HEK293 (cell line): ENCODE measurements around the gene CALB2.

Experiments
- CTCF ChIA-PET: fragments of 350-600 bp; formaldehyde crosslinking; extraction: SDS; loops from one replicate; lab custom pipeline; 2021; ENCODE audit warnings: antibody characterized with exemption; lab: Yijun Ruan, JAX
- POLR2A ChIA-PET: fragments of 300-600 bp; formaldehyde crosslinking; extraction: SDS; loops from one replicate; lab custom pipeline; 2020; ENCODE audit warnings: antibody characterized with exemption, inconsistent platforms; lab: Yijun Ruan, JAX
- H3K27ac ChIP-seq: fragments of 200-500 bp; sonication (Bioruptor generic); 2 replicates; pipeline ENCODE4 v1.5.1; 2014; ENCODE audit warnings: low read depth, low read length, control low read depth, inconsistent platforms; ENCODE audit errors: extremely low read depth
- H3K36me3 ChIP-seq, 2 experiments: fragments of 200-500 bp in 1 of 2; sonication (Bioruptor generic) in 1 of 2; 1 replicate in 1 of 2; 2 replicates in 1 of 2; pipeline ENCODE4 v1.5.1; 2014 to 2017; ENCODE audit warnings: inconsistent platforms in 2 of 2, low read length in 2 of 2; ENCODE audit not compliant: control insufficient read depth in 2 of 2, insufficient read depth in 1 of 2
- H3K4me1 ChIP-seq: fragments of 200-500 bp; sonication (Bioruptor generic); 2 replicates; pipeline ENCODE4 v1.5.1; 2014; ENCODE audit warnings: mild to moderate bottlenecking, low read length, inconsistent platforms; ENCODE audit not compliant: control insufficient read depth, insufficient read depth
- H3K4me3 ChIP-seq: 2 replicates; pipeline ENCODE4 v1.5.1; 2011; ENCODE audit warnings: low read depth, mild to moderate bottlenecking, control low read depth, low read length, moderate library complexity
- H3K9me3 ChIP-seq: fragments of 200-500 bp; sonication (Bioruptor generic); 2 replicates; pipeline ENCODE4 v1.5.1; 2014; ENCODE audit warnings: low read depth, low read length, inconsistent platforms; ENCODE audit not compliant: control insufficient read depth, insufficient read depth
- GFI1B ChIP-seq: fragments of 450-650 bp; formaldehyde crosslinking; IDR thresholded peaks from 2 replicates; pipeline ENCODE4 v1.5.1; 2016; ENCODE audit warnings: missing biosample characterization, missing genetic modification characterization
- PRDM2 ChIP-seq: fragments of 450-650 bp; formaldehyde crosslinking; IDR thresholded peaks from 2 replicates; pipeline ENCODE4 v1.5.1; 2016; ENCODE audit warnings: missing biosample characterization, missing genetic modification characterization, borderline replicate concordance
- SALL2 ChIP-seq: fragments of 450-650 bp; formaldehyde crosslinking; IDR thresholded peaks from 2 replicates; pipeline ENCODE4 v1.5.0; 2017; ENCODE audit warnings: missing biosample characterization, mild to moderate bottlenecking, missing genetic modification characterization, borderline replicate concordance
- ZBTB20 ChIP-seq: fragments of 450-650 bp; formaldehyde crosslinking; IDR thresholded peaks from 2 replicates; pipeline ENCODE4 v1.5.1; 2016; ENCODE audit warnings: missing biosample characterization, missing genetic modification characterization
- ZFP69B ChIP-seq: fragments of 450-650 bp; formaldehyde crosslinking; IDR thresholded peaks from 2 replicates; pipeline ENCODE4 v1.5.1; 2016; ENCODE audit warnings: missing biosample characterization, missing genetic modification characterization
- ZNF830 ChIP-seq: fragments of 450-650 bp; IDR thresholded peaks from 2 replicates; pipeline ENCODE4 v1.5.0; 2018; ENCODE audit warnings: missing biosample characterization, missing genetic modification characterization, low read depth, mild to moderate bottlenecking, moderate library complexity
- TF ChIP-seq, protein P1 (sequence below): fragments of 450-650 bp; formaldehyde crosslinking; IDR thresholded peaks from 2 replicates; pipeline ENCODE4 v1.5.1; 2016; ENCODE audit warnings: missing biosample characterization, missing genetic modification characterization
- TF ChIP-seq, protein P2 (sequence below): fragments of 450-650 bp; formaldehyde crosslinking; IDR thresholded peaks from 2 replicates; pipeline ENCODE4 v1.5.1; 2016; ENCODE audit warnings: missing biosample characterization, missing genetic modification characterization, low read depth
- TF ChIP-seq, protein P3 (sequence below): fragments of 450-650 bp; formaldehyde crosslinking; IDR thresholded peaks from 2 replicates; pipeline ENCODE4 v1.5.1; 2017; ENCODE audit warnings: missing biosample characterization, missing genetic modification characterization
- TF ChIP-seq, protein P4 (sequence below): fragments of 450-650 bp; formaldehyde crosslinking; IDR thresholded peaks from 2 replicates; pipeline ENCODE4 v1.5.1; 2016; ENCODE audit warnings: missing biosample characterization, missing genetic modification characterization

CALB2 gene

GRCh38 chr16:71409011-71409775, 50.7 kb downstream of the CALB2 start:
- POLR2A ChIA-PET = no interaction called here
- Histone ChIP-seq H3K4me1 (no peaks in the 10 kb centered on the region), H3K36me3 (no peaks in the 10 kb centered on the region), H3K27ac (no peak overlapping the region), H3K4me3 (no peak overlapping the region), H3K9me3 (no peaks in the 10 kb centered on the region)
- TF ChIP-seq, protein P1, sequence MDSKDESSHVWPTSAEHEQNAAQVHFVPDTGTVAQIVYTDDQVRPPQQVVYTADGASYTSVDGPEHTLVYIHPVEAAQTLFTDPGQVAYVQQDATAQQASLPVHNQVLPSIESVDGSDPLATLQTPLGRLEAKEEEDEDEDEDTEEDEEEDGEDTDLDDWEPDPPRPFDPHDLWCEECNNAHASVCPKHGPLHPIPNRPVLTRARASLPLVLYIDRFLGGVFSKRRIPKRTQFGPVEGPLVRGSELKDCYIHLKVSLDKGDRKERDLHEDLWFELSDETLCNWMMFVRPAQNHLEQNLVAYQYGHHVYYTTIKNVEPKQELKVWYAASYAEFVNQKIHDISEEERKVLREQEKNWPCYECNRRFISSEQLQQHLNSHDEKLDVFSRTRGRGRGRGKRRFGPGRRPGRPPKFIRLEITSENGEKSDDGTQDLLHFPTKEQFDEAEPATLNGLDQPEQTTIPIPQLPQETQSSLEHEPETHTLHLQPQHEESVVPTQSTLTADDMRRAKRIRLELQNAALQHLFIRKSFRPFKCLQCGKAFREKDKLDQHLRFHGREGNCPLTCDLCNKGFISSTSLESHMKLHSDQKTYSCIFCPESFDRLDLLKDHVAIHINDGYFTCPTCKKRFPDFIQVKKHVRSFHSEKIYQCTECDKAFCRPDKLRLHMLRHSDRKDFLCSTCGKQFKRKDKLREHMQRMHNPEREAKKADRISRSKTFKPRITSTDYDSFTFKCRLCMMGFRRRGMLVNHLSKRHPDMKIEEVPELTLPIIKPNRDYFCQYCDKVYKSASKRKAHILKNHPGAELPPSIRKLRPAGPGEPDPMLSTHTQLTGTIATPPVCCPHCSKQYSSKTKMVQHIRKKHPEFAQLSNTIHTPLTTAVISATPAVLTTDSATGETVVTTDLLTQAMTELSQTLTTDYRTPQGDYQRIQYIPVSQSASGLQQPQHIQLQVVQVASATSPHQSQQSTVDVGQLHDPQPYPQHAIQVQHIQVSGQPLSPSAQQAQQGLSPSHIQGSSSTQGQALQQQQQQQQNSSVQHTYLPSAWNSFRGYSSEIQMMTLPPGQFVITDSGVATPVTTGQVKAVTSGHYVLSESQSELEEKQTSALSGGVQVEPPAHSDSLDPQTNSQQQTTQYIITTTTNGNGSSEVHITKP (tag by site-specific recombination) = no peak
- TF ChIP-seq, protein P2, sequence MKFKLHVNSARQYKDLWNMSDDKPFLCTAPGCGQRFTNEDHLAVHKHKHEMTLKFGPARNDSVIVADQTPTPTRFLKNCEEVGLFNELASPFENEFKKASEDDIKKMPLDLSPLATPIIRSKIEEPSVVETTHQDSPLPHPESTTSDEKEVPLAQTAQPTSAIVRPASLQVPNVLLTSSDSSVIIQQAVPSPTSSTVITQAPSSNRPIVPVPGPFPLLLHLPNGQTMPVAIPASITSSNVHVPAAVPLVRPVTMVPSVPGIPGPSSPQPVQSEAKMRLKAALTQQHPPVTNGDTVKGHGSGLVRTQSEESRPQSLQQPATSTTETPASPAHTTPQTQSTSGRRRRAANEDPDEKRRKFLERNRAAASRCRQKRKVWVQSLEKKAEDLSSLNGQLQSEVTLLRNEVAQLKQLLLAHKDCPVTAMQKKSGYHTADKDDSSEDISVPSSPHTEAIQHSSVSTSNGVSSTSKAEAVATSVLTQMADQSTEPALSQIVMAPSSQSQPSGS (tag by site-specific recombination) = no peak
- TF ChIP-seq PRDM2 = no peak
- TF ChIP-seq, protein P3, sequence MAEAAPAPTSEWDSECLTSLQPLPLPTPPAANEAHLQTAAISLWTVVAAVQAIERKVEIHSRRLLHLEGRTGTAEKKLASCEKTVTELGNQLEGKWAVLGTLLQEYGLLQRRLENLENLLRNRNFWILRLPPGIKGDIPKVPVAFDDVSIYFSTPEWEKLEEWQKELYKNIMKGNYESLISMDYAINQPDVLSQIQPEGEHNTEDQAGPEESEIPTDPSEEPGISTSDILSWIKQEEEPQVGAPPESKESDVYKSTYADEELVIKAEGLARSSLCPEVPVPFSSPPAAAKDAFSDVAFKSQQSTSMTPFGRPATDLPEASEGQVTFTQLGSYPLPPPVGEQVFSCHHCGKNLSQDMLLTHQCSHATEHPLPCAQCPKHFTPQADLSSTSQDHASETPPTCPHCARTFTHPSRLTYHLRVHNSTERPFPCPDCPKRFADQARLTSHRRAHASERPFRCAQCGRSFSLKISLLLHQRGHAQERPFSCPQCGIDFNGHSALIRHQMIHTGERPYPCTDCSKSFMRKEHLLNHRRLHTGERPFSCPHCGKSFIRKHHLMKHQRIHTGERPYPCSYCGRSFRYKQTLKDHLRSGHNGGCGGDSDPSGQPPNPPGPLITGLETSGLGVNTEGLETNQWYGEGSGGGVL = no peak
- TF ChIP-seq ZBTB20 (tag by site-specific recombination) = no peak
- TF ChIP-seq ZFP69B (tag by site-specific recombination) = no peak
- TF ChIP-seq, protein P4, sequence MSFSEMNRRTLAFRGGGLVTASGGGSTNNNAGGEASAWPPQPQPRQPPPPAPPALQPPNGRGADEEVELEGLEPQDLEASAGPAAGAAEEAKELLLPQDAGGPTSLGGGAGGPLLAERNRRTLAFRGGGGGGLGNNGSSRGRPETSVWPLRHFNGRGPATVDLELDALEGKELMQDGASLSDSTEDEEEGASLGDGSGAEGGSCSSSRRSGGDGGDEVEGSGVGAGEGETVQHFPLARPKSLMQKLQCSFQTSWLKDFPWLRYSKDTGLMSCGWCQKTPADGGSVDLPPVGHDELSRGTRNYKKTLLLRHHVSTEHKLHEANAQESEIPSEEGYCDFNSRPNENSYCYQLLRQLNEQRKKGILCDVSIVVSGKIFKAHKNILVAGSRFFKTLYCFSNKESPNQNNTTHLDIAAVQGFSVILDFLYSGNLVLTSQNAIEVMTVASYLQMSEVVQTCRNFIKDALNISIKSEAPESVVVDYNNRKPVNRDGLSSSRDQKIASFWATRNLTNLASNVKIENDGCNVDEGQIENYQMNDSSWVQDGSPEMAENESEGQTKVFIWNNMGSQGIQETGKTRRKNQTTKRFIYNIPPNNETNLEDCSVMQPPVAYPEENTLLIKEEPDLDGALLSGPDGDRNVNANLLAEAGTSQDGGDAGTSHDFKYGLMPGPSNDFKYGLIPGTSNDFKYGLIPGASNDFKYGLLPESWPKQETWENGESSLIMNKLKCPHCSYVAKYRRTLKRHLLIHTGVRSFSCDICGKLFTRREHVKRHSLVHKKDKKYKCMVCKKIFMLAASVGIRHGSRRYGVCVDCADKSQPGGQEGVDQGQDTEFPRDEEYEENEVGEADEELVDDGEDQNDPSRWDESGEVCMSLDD (tag by site-specific recombination) = no peak
- no peak for TF ChIP-seq SALL2 (tag by site-specific recombination)
- no peak for TF ChIP-seq GFI1B (tag by site-specific recombination)
- no peak for TF ChIP-seq ZNF830 (tag by site-specific recombination)
- CTCF ChIA-PET = interaction anchor here (1.6 to 6.2 kb wide), 2 partner anchors 42 to 89 kb away, joined by 7 to 72 read pairs; no protein-coding TSS in a partner anchor
